DMS153 (cell line): Measurements from ENCODE around the gene METTL9.
"Not testable (repeated sequence)": the region's sequence is repeated elsewhere in the genome, so short reads cannot be mapped to it uniquely, and the experiment has no call there.

Source experiments
- DNase-seq: peaks from one replicate; lab custom pipeline; 2025; lab: John Stamatoyannopoulos, UW

The METTL9 gene

DNA sequence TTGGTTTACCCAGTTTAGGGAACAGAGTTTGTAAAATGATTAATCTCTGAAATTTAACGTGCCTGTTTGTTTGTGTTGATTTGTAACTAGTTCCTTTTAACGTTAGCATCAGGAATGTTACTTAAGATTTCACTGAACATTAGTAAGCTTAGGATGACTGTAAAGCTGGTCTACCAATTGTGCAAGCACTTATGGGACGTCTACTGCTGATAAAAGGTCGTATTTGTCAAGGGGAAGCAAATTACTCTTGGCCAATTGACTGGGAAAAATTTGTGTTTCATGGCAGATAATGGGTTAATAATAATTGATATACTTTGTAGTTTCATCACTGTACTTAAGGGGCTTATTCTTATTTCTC is 11.8 kb downstream of the METTL9 start:
- no peak for DNase-seq

DNA sequence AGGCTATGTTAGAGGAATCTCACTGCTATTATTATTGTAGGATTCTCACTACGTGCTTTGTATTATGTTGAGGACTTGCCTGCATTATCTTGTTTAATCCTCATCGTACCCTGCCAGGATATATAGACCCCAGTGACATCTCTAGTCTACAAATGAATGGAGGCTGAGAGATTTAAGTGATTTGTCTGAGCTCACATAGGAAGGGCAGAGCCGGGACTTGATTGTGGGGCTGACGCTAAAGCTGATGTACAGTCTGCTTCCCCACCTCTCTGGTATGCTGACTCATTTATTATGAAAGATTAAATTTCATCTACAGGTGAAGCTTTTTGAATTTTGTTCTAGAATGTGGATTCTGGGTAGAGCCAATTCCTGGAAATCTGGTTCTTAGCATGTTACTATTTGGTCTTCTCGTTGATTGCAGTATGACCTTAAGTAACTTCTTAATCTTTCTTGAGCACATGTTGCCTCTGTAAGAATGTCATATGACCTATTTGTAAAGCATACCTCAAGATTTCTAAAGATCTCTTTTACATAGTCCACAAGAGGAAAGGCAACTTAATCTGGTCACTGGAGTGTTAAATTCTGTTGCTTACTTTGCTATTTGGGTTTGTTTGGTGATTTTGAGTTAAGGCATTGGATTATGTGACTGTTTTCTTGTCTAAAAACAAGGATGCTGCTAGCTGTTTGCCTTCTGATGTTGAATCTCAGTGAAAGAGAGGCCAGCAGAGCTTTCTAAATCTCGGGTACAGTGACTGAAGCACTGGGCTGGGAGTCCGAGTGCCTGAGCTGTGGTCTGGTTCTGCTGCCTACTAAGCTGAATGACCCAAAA is 12.4 kb downstream of the METTL9 start:
- DNase-seq: no peak

DNA sequence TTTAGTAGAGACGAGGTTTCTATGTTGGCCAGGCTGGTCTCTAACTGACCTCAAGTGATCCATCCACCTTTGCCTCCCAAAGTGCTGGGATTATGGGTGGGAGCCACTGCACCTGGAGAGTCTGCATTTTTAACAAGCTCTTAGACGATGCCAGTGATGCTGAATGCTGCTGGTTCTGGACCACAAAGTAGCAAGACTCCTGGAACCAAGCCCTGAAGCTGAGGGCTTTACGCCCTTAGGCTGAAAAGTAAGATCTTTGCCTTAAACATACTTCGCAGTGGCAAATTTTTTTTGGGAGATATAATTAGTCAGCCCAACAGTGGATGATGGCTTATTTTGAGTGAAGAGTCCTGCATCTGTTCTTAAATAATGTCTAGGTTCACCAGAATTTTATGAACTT is 14.0 kb downstream of the METTL9 start:
- DNase-seq: no peak

DNA sequence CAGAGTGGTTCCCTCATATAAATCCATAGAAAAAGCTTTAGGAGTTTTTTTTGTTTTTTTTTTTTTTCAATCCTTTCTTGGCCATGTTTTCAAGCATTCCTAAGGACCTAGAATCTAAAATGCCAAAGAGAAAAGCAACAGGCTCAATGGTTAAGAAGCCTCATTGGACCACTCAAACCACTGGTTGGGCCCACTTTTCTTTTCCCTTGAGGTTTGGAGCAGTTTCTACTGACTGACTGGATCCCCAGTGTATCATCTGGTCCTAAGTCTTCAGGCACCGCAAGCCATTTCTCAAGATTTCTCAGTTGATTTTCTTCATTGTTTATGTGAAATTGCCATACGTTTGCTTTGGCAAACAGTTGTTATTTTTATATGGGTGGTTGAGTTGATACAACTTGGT is 14.4 kb downstream of the METTL9 start:
- no peak for DNase-seq

DNA sequence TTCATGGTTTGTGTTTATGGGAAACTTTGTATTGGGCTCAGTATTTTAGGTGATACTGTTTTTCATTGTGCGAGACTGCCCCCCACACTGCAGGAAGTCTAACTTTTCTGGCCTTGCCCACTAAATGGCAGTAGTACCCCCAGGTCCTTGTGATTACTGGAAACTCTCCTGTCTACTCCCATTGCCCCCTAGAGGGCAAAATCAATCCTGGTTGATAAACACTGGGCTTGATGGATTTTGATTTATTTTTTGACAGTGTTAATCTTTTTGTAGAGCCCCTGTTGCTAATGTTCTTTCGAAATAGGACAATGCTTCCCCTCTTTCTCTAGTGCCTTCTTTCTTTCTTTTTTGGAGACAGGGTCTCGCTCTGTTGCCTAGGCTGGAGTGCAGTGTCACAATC is 15.5 kb downstream of the METTL9 start:
- no peak for DNase-seq

DNA sequence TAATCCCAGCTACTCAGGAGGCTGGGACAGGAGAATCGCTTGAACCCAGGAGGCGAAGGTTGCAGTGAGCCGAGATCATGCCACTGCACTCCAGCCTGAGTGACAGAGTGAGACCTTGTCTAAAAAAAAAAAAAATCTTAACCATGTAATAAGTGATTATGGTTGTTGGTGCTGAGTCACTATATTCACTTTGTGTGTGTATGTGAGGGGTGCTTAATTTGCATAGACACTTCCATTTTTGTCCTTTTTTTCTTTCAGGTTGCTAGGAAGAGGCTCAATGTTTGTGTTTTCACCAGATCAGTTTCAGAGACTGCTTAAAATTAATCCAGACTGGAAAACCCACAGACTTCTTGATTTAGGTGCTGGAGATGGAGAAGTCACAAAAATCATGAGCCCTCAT is 18.2 kb downstream of the METTL9 start:
- no peak for DNase-seq

DNA sequence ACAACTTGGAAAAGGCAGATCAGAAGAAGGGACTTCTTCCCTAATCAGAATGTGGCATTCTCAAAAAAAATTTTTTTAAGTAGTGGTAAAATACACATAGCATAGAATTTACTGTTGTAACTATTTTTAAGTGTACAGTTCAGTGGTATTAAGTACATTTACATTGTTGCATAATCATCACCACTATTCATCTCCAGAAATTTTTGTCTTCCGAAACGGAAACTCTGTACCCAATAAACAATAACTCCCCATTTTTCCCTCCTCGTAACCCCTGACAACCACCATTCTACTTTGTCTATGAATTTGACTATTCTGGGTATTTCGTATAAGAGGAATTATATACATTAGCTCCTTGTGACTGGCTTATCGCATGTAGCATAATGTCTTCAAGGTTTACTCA is 18.9 kb downstream of the METTL9 start:
- no peak for DNase-seq

DNA sequence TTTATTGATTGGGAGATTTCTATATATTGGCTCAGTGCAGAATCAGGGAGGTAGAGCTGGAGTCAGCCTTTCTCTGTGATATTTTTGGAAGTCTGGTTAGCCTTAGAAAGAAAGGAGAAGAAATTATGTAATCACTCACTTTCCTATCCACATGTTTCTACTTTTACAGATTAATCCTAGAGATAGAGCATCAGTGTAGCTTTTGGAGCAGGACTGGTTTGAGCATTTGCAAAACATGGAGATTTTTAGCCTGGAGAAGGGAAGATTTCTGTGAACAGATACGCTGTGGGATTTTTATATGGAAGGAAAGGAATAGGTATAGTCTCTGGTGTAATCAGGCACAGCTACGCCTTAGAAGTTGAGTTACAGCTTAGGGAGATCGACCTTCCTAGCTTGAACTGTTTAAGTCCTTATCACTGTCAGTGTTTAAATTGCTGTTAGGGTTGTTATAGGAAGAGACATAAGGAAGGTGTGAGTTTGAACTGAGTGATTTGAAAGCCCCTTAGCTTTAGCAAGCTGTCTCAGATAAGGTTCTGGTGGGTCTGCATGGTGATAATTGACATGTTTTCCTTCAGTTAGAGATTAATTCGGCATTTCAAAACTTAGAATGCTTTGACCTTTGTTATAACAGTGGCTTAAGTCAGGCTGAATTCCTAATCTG is 20.5 kb downstream of the METTL9 start:
- no peak for DNase-seq

DNA sequence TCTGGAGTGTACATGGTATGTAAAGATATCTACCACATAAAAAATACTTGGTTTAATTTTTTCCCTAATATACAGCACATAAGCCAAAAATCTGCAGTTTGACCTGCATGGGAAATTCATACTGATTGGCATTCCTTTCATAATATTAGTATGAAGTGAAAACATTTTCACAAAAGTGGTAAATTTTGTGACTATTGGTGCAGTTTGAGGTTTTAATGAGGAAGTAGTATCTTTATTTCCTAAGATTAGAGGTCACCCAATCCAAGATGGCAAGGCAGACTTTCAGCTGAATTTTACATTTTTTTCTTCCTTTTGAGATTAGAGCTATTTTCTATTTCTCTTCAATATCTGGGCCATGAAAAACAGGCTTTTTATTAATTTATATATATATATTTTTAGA is 21.2 kb downstream of the METTL9 start:
- no peak for DNase-seq

DNA sequence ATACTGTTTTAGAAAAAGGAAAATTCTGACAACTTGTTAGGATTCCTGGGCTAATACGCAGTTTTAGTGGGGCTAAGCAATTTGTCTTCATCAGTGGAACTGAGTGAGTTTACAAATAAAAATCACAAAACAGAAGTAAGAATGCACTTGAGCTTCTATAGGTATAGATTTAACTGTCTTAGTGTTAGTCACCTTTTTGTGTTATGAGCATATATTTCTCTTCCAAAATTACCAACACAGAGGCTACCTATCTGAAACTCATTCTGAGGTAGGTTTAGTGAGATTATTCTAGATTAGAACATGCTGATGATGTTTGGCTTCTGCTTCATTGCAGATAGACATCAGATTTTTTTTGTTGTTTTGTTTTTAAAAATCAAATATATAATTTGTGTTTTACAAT is 23.2 kb downstream of the METTL9 start:
- no peak for DNase-seq

DNA sequence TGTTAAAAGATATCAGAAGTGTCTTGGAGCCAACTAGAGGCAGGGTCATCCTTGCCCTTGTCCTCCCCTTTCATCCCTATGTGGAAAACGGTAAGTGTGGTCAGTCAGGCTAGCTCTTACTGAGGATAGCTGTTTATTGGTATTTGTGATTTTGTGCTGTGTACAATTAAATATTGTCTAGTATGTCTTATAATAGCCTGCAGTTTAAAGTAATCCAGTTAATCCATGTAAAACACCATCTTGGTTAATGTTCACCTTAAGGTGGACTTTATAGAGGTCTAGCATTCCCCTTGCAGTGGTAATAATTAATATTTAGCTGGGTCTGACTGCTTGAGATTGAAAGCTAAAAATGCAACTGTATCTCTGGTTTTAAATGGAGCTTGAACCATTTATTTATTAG is 25.6 kb downstream of the METTL9 start:
- no peak for DNase-seq

DNA sequence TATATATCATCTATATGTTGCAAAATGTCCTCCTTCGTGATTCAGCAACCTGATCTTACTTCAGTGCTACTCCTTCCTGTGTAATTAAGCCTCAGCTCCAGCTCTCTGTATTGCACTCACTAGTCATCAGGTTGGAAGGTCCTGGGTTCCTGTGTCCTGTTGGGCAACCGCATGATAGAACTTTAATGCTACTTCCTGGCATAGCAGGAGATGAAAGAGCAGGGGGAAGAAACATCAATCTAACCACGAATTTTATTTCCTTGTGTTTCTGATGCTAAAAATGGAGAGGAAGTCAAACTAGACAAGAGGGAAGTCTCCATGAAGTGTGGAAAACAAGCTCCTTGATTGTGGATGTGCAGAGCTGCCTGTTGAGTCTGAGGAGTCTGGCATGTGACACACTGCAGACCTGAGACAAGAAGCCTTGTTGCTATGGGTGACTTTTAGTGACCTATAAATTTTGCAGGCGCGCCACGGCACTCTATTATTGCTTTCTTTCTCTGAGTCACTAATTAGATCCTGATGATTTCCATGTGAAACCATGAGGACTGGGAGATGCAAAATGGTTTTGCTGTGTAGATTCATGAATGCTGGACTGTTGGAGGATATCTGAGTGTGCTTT is 27.4 kb downstream of the METTL9 start:
- DNase-seq: no peak

DNA sequence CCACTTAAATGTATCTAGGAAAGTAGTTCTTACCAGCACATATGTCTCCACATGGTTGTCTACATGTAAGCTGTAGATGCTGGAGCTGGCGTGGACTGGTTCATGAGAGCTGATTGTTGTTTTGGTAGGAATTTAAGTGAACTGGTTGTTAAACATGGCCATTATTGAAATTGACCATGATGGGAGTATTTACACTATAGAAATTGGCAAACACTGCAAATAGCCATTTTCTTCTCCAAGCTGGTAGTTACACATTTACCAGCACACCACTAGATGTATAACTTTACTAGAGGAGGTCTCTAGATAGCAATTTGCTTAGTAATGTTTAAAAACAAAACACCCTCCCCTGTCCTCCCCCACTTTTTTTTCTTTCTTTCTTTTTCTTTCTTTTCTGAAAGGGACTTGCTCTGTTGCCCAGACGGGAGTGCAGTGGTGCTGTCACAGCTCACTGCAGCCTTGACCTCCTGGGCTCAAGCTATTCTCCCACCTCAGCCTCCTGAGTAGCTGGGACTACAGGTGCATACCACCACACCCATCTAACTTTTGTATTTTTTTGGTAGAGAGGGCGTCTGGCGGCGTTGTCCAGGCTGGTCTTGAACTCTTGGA is 28.8 kb downstream of the METTL9 start:
- DNase-seq: no peak

DNA sequence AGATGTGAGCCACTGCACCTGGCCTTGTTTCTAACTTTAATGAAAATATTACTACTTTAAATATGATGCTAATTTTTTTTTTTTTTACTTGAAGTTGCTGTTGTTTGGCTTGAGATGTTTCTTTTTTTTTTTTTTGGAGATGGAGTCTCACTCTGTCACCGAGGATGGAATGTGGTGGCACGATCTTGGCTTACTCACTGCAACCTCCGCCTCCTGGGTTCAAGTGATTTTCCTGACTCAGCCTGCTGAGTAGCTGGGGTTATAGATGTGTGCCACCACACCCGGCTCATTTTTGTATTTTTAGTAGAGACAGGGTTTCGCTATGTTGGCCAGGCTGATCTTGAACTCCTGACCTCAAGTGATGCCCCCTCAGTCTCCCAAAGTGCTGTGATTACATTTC is 29.4 kb downstream of the METTL9 start:
- DNase-seq: no peak

DNA sequence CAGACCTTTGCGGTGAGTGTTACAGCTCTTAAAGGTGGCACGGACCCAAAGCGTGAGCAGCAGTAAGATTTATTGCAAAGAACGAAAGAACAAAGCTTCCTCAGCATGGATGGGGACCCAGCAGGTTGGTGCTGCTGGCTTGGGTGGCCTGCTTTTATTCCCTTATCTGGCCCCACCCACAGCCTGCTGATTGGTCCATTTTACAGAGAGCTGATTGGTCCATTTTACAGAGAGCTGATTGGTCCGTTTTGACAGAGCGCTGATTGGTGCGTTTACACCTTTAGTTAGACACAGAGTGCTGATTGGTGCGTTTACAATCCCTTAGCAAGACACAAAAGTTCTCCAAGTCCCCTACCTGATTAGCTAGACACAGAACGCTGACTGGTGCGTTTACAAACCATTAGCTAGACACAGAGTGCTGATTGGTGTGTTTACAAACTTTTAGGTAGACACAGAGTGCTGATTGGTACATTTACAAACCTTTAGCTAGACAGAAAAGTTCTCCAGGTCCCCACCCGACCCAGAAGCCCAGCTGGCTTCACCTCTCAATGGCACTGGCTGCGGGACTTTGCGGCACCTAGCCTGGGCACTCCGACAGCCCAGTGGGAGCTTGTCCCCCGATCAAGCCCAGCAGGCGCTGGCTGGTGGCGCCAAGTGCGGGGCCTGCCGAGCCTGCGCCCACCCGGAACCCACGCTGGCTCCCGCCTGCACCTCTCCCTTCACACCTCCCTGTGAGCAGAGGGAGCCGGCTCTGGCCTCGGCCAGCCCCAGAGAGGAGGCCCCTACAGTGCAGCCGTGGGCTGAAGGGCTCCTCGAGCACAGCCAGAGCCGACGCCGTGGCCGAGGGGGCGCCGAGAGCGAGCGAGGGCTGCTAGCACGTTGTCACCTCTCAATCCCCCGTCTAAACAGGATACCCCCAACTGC is 30.5 kb downstream of the METTL9 start:
- DNase-seq: not testable (repeated sequence)

DNA sequence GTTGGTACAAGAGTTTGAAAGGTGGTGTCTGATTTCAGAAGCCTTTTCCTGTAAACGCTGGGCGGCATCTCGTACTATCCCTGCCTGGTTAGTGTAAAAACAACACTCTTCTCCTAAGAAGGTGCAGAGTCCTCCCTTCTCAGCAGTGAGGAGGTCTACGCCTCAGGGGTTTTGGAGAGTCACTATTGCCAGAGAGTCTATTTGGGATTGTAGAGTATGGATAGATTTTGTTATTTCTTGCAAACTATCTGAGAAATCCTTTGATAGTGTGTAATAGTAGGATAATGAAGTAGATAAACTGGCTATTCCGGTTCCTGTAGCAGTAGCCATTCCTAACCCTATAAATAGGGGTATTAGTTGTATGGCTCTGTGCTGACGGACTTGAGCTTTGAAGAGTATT is 31.5 kb downstream of the METTL9 start:
- DNase-seq: not testable (repeated sequence)

DNA sequence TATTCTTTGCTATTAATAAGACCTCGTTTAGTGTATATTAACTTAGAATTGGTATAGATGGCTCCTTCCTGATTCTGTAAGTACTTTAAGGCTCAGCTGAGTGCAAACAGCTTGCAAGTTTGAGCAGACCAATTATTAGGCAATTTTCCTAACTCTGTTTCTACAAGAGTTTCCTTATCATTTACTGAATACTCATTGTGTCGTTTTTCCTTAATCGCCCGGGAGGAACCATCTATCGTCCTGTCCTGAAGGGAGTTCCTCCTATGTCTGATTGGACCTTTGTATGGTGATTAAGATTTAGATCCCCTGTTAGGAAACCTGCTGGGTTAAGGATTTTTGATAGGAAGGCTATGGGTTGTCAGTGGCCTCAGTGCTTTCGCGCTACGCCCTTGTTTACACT is 32.0 kb downstream of the METTL9 start:
- not testable (repeated sequence) for DNase-seq

DNA sequence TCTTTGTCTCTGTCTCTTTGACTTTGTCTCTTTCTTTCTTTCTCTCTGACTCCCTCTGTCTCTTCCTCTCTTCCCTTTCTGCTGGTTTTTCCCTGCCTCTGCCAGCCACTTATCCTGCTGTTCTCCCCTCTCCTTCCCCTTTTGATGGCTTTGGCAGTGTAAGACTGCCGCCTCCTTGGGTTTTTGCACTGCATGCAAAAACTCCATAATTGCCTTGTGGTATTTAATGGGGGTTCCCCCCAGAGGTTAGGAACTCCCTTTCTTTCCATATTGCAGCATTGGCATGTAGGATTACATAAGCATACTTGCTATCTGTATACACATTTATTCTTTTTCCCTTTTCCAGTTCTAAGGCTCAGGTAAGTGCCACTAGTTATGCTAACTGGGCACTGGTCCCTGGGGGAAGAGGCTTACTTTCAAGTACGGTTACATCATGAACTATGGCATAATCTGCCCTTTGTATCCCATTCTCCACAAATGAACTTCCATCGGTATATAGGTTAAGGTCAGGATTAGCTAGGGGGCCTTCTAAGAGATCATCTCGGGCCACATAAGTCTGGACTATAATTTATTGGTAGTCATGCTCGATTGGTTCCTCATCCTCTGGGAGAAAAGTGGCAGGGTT is 32.7 kb downstream of the METTL9 start:
- not testable (repeated sequence) for DNase-seq

DNA sequence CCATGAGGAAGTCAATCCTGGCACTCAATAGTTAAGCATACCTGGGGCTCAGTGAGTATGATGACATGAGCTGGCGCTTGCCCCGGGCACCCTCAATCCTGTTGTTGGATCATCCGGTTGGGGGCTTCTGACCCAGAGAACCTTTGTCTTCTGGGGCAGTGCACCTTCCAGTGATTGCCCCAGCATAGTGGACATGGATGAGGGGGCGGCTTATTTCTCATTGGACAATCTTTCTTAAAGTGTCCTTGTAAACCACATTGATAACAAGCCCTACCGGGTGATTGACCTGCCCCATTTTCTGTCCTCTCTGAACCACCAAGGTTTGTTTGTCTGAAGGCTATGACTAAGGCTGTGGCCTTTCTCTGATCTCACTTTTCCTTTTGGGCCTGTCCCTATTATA is 34.8 kb downstream of the METTL9 start:
- no peak for DNase-seq

DNA sequence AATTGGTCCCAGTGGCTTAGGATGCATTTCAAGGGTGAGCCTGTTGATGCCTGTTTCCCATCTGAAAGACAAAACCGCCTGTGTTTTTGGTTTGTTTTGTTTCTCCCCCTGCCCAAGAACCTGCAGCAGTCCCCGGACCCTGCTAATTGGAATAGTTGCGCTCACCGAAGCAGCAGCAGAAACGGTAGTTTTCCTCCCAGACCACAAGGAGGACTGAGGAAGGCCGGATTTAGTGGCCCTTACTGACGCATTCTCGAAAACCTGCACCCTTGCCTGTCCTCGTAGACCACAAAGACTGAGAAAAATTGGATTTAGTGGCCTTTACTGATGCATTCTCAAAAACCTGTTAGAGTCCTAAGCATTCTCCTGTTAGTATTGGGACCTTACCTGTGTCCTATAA is 36.3 kb downstream of the METTL9 start:
- not testable (repeated sequence) for DNase-seq
